GM18870 (cell line): ENCODE measurements around the gene UBN2.

Source experiments
- ATAC-seq: cut with Tn5 transposase; IDR thresholded peaks from one replicate; pipeline ENCODE4 v1.9.1; 2021; ENCODE audit warnings: moderate library complexity; ENCODE audit not compliant: unreplicated experiment

The UBN2 gene

GRCh38 chr7:139231513-139232376 lies 708 bp downstream of the UBN2 start:
- no peak for ATAC-seq

GRCh38 chr7:139232377-139232717 lies 1.3 kb downstream of the UBN2 start:
- no peak for ATAC-seq

GRCh38 chr7:139232904-139233303 lies 1.9 kb downstream of the UBN2 start:
- ATAC-seq = no peak

- no peak for ATAC-seq
These were observed 10.2 kb downstream of the UBN2 start for GRCh38 chr7:139241258-139241657.

GRCh38 chr7:139242741-139243281 lies 11.8 kb downstream of the UBN2 start:
- no peak for ATAC-seq

- ATAC-seq = no peak
These were observed 14.4 kb downstream of the UBN2 start for GRCh38 chr7:139245401-139245800.

- no peak for ATAC-seq
These were observed 15.5 kb downstream of the UBN2 start for GRCh38 chr7:139246494-139246893.

GRCh38 chr7:139246905-139247304 lies 15.9 kb downstream of the UBN2 start:
- ATAC-seq = no peak

GRCh38 chr7:139249179-139249810 lies 18.3 kb downstream of the UBN2 start:
- ATAC-seq = no peak

- no peak for ATAC-seq
These were observed 21.4 kb downstream of the UBN2 start for GRCh38 chr7:139252451-139252850.

GRCh38 chr7:139254281-139254680 lies 23.2 kb downstream of the UBN2 start:
- ATAC-seq = no peak

- ATAC-seq = no peak
These were observed 23.7 kb downstream of the UBN2 start for GRCh38 chr7:139254728-139255127.

- ATAC-seq = no peak
These were observed 24.3 kb downstream of the UBN2 start for GRCh38 chr7:139255290-139255689.

- no peak for ATAC-seq
These were observed 28.1 kb downstream of the UBN2 start for GRCh38 chr7:139259142-139259541.

GRCh38 chr7:139264220-139264619 lies 33.2 kb downstream of the UBN2 start:
- no peak for ATAC-seq

- no peak for ATAC-seq
These were observed 34.6 kb downstream of the UBN2 start for GRCh38 chr7:139265673-139266072.

GRCh38 chr7:139271718-139272628 lies 40.9 kb downstream of the UBN2 start:
- ATAC-seq = no peak

GRCh38 chr7:139284252-139284896 lies 53.3 kb downstream of the UBN2 start:
- no peak for ATAC-seq

- no peak for ATAC-seq
These were observed 55.1 kb downstream of the UBN2 start for GRCh38 chr7:139286144-139286543.

GRCh38 chr7:139292821-139293220 lies 61.8 kb downstream of the UBN2 start:
- ATAC-seq = no peak

- ATAC-seq = no peak
These were observed 62.5 kb downstream of the UBN2 start for GRCh38 chr7:139293534-139293933.
